Raji (cell line): ENCODE results near the gene PCDHGA10.
"Not testable (repeated sequence)": the region's sequence is repeated elsewhere in the genome, so short reads cannot be mapped to it uniquely, and the experiment has no call there.

Experiments
- POLR2A ChIP-seq: IDR thresholded peaks from 2 replicates; pipeline ENCODE4 v1.6.1; 2011; ENCODE audit warnings: low read depth, low read length, control low read depth; ENCODE audit not compliant: insufficient read depth

The PCDHGA10 gene

DNA sequence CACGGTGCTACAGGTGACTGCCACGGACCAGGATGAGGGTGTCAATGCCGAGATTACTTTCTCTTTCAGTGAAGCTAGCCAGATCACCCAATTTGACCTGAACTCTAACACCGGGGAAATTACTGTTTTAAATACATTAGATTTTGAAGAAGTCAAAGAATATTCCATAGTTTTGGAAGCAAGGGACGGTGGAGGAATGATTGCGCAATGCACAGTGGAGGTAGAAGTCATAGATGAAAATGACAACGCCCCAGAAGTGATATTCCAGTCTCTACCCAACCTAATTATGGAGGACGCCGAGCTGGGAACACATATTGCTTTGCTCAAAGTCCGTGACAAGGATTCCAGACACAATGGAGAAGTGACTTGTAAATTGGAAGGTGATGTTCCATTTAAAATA, 24.1 kb upstream of the PCDHGA10 start:
- TF ChIP-seq POLR2A: no peak

DNA sequence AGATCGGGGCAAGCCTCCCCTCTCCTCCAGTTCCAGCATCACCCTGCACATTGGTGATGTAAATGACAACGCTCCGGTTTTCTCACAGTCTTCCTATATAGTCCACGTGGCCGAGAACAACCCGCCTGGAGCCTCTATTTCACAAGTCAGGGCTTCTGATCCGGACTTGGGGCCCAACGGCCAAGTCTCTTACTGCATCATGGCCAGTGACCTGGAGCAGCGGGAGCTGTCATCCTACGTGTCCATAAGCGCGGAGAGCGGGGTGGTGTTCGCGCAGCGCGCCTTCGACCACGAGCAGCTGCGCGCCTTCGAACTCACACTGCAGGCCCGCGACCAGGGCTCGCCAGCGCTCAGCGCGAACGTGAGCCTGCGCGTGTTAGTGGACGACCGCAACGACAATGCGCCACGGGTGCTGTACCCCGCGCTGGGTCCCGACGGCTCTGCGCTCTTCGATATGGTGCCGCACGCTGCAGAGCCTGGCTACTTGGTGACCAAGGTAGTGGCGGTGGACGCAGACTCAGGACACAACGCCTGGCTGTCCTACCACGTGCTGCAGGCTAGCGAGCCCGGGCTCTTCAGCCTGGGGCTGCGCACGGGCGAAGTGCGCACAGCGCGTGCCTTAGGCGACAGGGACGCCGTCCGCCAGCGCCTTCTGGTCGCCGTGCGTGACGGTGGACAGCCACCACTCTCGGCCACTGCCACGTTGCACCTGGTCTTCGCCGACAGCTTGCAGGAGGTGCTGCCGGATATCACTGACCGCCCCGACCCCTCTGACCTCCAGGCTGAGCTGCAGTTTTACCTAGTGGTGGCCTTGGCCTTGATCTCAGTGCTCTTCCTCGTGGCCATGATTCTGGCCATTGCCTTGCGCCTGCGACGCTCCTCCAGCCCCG, 23.4 kb upstream of the PCDHGA10 start:
- TF ChIP-seq POLR2A: no peak

DNA sequence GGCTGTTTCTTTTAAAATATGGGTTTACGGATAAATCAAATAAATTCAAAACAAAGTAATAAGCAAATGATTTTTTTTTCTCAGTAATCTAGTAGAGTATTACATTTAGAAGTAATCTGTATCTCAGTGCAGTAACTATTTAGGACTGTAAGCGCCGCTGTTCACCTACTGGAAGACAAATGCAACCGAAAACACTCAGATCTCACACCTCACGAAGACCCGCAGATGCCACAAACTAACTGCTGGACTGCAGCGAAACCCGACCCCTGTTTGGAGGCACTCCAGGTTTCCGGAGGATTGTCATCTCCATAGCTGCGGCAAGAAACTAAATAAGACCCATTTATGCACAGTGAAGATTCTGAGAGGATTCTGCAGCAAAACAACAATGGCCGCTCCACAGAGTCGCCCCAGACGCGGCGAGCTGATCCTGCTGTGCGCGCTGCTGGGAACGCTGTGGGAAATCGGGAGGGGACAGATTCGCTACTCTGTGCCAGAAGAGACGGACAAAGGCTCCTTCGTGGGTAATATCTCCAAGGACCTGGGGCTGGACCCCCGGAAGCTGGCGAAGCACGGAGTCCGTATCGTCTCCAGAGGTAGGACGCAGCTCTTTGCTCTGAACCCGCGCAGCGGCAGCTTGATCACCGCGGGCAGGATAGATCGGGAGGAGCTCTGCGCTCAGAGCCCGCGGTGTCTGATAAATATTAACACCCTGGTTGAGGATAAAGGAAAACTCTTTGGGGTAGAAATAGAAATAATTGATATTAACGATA, 20.2 kb upstream of the PCDHGA10 start, which contains the start of gene PCDHGA8:
PCDHGA8 (plus strand) TSS at position 205 of the 770 bp plus-strand sequence; CDS start at position 386, 181 bp downstream.
- no peak for TF ChIP-seq POLR2A

DNA sequence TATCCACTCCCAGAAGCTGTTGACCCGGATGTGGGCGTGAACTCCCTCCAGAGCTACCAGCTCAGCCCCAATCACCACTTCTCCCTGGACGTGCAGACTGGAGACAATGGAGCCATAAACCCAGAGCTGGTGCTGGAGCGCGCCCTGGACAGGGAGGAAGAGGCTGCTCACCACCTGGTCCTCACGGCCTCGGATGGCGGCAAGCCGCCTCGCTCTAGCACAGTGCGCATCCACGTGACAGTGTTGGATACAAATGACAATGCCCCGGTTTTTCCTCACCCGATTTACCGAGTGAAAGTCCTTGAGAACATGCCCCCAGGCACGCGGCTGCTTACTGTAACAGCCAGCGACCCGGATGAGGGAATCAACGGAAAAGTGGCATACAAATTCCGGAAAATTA, 19.5 kb upstream of the PCDHGA10 start:
- no peak for TF ChIP-seq POLR2A

DNA sequence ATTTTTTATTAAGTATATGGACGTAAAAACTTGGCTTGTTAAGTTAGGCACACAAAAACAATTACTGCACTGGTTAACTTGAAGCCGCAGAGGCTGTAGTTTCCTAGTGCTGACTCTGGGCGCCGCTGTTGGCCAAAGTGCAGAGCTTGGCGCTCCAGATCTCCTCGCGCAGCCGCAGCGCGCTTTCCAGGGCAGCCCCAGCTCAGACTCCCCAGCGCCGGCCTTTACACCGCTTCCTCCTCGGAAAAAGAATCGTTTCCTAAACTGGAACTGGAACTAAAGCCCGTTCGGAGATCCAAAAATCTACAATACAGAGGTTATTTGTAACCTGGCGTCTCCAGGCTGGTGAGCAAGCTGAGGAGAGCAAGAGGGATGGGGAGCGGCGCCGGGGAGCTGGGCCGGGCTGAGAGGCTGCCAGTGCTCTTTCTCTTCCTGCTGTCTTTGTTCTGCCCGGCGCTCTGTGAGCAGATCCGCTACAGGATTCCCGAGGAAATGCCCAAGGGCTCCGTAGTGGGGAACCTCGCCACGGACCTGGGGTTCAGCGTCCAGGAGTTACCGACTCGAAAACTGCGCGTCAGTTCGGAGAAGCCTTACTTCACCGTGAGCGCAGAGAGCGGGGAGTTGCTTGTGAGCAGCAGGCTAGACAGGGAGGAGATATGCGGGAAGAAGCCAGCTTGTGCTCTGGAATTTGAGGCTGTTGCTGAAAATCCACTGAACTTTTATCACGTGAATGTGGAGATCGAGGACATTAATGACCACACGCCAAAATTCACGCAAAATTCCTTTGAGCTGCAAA, 14.8 kb upstream of the PCDHGA10 start, which contains the start of gene PCDHGB5:
PCDHGB5 (plus strand) TSS at position 192 of the 796 bp plus-strand sequence; CDS start at position 373, 181 bp downstream.
- not testable (repeated sequence) for TF ChIP-seq POLR2A

DNA sequence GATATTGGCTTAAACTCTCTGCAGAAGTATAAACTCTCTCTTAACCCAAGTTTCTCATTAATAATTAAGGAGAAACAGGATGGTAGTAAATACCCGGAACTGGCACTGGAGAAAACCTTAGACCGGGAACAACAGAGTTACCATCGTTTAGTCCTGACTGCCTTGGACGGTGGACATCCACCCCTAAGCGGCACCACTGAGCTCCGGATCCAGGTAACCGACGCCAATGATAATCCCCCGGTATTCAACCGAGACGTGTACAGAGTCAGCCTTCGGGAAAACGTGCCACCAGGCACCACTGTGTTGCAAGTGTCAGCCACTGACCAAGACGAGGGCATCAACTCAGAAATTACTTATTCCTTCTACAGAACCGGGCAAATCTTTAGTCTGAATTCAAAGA, 14.2 kb upstream of the PCDHGA10 start:
- TF ChIP-seq POLR2A: no peak

DNA sequence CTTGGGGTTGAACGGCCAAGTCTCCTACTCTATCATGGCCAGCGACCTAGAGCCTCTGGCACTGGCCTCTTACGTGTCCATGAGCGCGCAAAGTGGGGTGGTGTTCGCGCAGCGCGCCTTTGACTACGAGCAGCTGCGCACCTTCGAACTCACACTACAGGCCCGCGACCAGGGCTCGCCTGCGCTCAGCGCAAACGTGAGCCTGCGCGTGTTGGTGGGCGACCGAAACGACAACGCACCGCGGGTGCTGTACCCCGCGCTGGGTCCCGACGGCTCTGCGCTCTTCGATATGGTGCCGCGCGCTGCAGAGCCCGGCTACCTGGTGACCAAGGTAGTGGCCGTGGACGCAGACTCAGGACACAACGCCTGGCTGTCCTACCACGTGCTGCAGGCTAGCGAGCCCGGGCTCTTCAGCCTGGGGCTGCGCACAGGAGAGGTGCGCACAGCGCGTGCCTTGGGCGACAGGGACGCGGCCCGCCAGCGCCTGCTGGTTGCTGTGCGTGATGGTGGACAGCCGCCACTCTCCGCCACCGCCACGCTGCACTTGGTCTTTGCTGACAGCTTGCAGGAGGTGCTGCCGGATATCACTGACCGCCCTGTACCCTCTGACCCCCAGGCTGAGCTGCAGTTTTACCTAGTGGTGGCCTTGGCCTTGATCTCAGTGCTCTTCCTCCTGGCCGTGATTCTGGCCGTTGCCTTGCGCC, 13.1 kb upstream of the PCDHGA10 start:
- no peak for TF ChIP-seq POLR2A

DNA sequence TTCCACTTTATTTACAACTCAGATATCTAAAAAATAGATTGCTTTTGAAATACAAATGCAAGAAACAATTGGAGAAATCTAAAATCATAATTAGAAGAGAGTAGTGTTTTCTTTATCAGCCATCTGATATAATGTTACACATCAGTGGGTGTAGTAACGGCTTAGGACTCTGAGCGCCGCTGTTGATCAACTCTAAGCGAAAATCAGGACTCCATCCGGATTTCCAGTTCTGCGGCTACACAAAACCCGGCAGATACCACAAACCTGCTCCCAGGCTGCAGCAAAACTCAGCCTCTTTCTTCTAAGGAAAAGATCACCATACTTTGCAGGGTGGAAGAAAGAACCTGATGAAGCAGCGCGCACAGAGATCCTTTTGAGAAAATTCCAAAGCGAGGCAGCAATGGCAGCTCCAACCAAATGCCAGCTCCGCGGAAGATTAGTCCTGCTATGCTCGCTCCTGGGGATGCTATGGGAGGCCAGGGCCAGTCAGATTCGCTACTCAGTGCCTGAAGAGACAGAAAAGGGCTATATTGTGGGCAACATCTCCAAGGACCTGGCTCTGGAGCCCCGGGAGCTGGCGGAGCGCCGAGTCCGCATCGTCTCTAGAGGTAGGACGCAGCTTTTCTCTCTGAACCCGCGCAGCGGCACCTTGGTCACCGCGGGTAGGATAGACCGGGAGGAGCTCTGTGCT, 10.1 kb upstream of the PCDHGA10 start, which contains the start of gene PCDHGA9:
PCDHGA9 (plus strand) TSS at position 226 of the 691 bp plus-strand sequence; CDS start at position 401, 175 bp downstream.
- no peak for TF ChIP-seq POLR2A

DNA sequence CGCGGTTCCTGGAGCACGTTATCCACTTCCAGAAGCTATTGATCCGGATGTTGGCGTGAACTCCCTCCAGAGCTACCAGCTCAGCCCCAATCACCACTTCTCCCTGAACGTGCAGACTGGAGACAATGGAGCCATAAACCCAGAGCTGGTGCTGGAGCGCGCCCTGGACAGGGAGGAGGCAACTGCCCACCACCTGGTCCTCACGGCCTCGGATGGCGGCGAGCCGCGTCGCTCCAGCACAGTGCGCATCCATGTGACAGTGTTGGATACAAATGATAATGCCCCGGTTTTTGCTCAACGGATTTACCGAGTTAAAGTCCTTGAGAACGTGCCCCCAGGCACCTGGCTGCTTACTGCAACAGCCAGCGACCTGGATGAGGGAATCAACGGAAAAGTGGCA, 9.4 kb upstream of the PCDHGA10 start:
- TF ChIP-seq POLR2A: no peak

DNA sequence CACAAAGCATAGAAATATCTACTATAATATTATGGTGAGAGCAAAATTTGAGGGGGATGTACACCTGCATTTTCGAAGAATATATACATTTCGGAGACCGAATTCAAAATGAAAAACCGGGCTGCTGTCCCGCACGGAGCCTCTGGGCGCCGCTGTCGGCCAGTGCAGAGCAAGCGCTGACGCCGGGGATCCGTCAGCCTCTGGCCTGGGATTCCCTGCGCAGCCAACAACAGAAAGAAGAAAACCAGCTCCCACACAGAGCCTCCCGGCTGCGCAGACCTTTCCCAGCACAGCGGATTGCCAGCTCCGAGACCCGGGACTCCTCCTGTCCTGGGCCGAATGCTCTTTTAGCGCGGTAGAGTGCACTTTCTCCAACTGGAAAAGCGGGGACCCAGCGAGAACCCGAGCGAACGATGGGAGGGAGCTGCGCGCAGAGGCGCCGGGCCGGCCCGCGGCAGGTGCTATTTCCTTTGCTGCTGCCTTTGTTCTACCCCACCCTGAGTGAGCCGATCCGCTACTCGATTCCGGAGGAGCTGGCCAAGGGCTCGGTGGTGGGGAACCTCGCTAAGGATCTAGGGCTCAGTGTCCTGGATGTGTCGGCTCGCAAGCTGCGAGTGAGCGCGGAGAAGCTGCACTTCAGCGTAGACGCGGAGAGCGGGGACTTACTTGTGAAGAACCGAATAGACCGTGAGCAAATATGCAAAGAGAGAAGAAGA, 4.8 kb upstream of the PCDHGA10 start, which contains the start of gene PCDHGB6:
PCDHGB6 (plus strand) TSS at position 232 of the 716 bp plus-strand sequence; CDS start at position 414, 182 bp downstream.
- TF ChIP-seq POLR2A: not testable (repeated sequence)

DNA sequence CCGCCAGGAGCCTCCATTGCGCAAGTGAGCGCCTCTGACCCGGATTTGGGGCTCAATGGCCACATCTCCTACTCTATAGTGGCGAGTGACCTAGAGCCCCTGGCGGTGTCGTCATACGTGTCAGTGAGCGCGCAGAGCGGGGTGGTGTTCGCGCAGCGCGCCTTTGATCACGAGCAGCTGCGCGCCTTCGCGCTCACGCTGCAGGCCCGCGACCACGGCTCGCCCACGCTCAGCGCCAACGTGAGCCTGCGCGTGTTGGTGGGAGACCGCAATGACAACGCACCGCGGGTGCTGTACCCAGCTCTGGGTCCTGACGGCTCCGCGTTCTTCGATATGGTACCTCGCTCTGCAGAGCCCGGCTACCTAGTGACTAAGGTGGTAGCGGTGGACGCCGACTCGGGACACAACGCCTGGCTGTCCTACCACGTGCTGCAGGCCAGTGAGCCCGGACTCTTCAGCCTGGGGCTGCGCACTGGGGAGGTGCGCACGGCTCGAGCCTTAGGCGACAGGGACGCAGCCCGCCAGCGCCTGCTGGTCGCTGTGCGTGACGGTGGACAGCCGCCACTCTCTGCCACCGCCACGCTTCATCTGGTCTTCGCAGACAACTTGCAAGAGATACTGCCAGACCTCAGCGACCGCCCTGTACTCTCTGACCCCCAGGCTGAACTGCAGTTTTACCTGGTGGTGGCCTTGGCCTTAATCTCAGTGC, 3.0 kb upstream of the PCDHGA10 start:
- no peak for TF ChIP-seq POLR2A

DNA sequence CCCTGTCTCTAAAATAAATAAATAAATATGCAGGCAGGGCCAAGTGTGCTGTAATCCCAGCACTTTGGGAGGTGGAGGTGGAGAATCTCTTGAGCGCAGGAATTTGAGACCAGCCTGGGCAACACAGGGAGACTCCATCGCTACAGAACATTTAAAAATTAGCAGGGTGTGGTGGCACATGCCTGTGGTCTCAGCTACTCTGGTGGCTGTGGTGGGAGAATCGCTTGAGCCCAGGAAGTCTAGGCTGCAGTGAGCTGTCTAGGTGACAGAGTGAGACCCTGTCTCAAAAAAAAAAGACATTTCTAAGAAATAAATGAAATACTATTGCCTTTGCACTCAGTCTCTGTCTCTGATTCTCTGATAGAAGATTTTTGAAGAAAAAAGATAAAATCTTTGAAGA, 1.2 kb upstream of the PCDHGA10 start:
- TF ChIP-seq POLR2A: no peak
